NCI-H446 (cell line): ENCODE measurements around the gene CRYGD.
"Not testable (repeated sequence)": the region's sequence is repeated elsewhere in the genome, so short reads cannot be mapped to it uniquely, and the experiment has no call there.

Source experiments
- DNase-seq, 2 experiments: peaks; one replicate each; lab custom pipeline; 2025; lab: John Stamatoyannopoulos, UW

Gene CRYGD

DNA sequence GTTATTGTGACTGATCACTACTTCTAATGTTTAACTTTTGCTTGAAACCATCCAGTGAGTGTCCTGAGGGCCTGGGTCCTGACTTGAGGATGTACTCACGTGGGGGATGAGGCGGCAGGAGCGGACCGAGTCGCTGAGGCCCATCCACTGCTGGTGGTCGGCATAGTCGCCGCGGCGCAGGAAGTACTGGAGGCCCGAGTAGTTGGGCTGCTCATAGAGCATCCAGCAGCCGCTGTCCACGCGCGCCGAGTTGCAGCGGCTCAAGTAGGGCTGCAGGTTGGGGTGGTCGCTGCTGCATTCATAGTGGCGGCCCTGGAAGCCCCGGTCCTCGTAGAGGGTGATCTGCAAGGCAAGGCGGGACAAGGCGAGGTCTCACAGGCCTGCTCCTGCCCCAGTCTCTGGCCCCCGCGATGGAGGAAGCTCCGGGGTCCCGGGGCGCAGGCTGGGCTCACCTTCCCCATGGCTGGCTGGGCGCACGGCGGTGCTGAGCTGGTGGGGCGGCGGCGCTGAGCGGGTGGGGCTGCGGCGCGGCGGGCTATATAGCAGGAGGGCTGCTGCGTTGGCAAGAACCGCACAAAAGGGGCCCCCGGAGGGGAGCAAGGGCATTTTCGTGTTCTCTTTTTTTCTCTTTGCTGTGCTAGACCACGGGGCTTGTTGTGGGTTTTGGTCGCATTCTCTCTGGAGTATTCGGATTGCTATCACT lies at the start of gene CRYGD:
TSS of gene CRYGD (minus strand) at position 512 of the 703 bp plus-strand sequence. CDS start at position 461, 51 bp downstream.
- DNase-seq, result not testable (repeated sequence)

DNA sequence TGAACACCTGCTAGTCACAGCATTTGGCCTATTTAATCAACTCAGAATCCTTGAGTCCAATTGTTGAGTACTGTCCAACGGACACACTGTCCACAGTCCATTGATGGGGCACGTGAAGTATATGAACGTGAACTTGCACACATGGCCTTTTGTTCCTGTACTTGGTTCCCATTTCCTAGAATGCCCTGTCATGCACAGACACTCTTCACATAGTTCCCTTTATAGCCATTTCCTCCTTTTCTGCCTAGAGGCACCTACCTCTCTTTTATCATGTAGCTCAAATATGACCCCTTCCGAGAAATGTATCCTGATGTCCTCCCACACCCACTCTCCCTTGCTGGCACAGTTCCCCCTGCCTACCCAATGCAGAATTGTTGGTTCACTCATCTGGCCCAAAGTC lies 47.8 kb upstream of the CRYGD start:
- no peak for DNase-seq

DNA sequence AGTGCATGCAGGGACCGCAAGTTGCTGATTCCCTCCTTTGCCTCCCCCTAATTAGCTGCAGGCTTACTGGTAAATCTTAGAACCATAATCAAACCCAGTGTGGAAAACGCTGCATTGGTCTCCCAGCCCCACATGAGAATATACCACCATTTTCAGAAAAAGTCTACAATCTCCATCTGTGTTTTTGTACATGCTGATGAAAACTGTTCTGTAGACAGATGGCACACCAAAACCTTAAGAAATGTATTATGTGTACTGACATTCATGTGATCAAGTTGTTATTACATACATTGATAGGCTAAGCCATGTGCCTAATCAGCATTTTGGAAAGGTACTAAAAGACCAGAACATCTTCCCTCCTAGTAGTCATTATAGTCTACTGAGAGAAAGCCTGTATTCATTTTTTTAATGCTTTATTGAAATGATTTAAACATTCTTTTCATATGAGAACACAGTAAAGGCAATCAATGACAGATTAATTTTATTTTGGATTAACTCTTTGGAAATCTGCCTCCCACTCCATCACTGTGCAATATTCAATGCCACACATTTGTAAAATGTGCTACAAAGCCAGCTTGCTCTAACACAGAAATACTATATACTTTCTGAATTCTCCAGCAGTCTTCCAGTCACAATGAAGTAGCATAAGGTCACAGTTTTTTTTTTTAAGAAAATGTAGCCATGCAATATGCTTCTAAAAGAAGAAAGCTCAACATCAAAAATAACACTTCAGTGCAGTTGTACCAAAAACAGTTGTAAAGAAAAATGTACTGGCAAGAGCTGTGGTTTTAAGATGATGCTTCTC lies 40.8 kb upstream of the CRYGD start:
- DNase-seq, result no peak

GRCh38 chr2:208163489-208163888 lies 39.2 kb upstream of the CRYGD start, which contains the start of gene CRYGA:
CRYGA (minus strand) TSS chr2:208163589; CDS start chr2:208163556, 33 bp downstream.
- no peak for DNase-seq

DNA sequence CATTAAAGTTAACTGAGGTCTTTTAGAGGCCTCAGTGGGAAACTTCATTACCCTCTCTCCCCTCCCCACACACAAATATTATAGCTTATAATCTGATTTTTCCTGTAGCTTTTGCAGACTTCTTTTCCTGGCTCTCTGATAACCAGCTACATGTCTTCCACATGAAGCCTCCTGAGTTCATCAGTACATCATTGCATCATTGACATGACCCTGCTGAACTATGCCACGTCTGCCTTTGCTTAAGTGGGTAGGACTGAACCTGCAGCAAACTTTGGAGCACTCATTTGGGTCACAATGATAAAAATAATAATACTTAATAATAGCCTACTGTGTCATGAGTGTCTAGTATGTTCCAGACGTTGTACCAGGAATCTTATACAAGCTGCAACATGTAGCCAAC lies 32.1 kb upstream of the CRYGD start:
- no peak for DNase-seq

- DNase-seq, result no peak
Measured at GRCh38 chr2:208153156-208153555, 28.8 kb upstream of the CRYGD start.

DNA sequence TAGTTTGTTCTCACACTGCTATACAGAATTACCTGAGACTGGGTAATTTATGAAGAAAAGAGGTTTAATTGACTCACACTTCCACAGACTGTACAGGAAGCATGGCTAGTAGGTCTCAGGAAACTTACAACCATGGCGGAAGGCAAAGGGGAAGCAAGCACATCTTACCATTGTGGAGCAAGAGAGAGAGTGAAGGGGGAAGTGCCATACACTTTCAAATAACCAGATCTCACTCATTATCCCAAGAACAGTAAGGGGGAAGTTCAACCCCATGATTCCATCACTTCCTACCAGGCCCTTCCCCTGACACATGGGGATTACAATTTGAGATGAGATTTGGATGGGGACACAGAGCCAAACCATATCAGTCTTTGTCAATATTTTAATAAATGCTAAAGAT lies 26.6 kb upstream of the CRYGD start:
- no peak for DNase-seq

GRCh38 chr2:208150094-208150493 lies 25.8 kb upstream of the CRYGD start:
- DNase-seq, result no peak

GRCh38 chr2:208148803-208149202 lies 24.5 kb upstream of the CRYGD start:
- no peak for DNase-seq

DNA sequence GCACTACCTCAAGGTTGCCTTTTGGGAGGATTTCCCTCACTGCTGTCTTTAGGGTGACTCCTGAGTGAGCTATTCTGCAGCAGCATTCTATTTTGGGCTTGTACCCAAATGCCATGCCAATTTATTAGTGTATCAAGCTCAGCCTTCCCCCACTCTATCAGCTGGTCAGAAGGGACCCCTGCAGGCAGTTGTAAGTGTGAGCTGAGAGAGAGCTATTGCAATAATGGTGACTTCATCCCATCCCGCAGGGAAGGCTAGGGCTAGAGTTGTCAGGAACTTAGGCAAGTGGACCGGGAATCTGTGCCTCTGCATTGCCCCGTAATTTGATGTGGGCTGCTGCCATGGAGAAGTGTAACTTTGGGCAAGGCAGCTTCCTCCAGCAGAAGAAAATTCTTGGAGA lies 23.4 kb upstream of the CRYGD start:
- DNase-seq, result no peak

GRCh38 chr2:208147008-208147407 lies 22.7 kb upstream of the CRYGD start:
- DNase-seq, result no peak

GRCh38 chr2:208146006-208146405 lies 21.7 kb upstream of the CRYGD start, which contains the start of gene CRYGB:
CRYGB (minus strand) TSS chr2:208146158; CDS start chr2:208146120, 38 bp downstream.
- DNase-seq, result no peak

- DNase-seq, result no peak
Measured at GRCh38 chr2:208142925-208143799, 18.8 kb upstream of the CRYGD start.

DNA sequence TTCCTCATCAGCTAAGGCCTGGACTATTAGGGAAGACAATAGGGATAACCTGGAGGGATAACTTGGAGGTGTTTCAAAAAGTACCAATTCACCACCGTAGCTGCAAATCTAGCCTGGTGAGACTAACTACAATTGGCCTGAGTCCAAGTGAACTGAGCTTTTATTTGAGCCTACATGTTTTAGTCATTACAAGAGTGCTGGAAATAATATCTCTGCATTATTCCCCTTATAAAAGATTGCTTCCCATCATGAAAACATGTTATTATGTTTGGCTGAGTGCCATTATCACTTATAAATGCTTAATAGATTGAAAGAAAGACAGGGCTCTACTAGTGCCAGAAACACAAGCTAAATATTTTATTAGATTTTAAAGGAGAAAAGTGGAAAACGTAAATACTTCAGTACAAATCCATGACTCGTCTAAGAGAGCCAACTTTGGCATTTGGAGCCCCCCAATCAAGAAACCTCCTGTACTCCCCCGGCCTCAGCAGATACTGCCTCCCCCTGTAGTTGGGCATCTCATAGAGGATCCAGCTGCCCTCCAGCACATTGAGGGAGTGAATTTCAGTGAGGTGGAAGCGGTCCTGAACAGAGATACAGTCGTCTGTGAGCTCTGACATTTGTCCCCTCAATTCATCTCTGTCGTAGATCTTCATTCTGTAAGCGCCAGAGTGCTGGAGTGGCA lies 18.1 kb upstream of the CRYGD start:
- DNase-seq, result peak; percentile 12 to 27

- DNase-seq, result no peak
Measured at GRCh38 chr2:208139447-208139846, 15.1 kb upstream of the CRYGD start.

DNA sequence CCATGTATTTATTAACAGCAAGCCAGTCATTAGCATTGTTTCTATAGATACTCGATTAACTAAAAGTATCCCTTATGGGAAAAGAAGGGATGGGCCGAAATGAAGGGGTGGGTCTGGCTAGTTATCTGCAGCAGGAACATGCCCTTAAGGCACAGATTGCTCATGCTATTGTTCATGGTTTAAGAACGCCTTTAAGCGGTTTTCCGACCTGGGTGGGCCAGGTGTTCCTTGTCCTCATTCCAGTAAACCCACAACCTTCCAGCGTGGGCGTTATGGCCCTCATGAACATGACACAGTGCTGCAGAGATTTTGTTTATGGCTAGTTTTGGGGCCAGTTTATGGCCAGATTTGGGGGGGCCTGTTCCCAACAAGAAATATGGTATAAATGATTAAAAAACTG lies 14.0 kb upstream of the CRYGD start:
- DNase-seq, result not testable (repeated sequence)

DNA sequence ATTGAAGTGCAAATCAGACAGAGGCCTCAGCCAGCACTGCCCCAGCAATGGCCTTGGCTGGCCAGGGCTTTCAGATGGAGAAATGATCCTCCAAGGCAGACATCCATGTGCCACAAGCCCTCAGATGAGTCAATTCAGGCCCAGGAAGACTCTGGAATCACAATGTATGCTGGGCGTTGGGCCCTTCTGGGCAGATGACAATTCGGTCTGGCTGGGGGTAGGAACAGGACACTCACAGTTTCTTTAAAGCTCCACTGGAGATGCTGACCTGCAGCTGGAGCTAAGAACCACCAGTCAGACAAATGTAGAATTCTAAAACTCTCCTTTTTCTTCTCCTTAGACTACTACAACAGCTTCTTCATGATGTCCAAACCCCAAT lies 12.4 kb upstream of the CRYGD start:
- DNase-seq, result no peak

DNA sequence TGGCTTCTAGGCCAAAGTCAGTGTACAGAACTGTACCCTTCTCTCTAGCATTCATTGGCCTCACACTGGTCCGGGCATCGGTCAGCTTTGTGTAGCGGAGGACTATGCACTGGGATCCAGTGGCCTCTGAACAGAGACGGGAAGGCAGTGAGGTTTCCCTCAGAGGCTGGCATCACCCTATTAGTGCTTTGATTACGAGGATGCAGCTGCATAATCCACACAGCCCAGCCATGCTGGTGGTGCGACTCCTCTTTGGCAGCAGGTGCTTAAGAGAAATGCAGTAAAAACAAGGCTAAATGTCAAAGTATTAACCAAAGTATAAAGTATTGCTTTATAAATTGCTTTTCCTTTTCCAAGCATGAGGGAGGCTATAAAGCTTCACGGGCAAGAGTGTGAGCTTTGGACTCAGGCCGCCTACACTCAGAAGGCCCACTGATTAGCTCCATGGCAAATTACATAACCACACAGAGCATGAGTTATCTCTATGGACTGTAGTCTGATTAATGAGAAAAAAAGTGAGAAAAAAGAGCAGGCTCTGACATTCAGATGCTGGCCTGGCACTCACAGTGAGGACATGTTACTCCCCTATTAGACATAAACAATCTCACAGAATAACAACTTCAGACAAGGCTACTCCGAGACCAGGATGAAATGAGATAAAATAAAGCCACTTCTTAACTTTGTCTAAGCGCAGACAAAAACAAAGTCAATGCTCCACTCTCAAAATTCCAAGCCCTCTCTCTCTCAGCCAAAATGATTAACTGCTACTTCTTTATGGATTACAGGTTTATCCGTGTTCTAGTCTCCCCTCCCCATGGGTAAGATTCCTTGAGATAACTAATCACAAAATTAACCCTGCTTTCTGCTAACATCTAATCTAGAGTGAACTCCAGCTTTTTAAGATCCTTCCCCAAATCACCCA lies 11.7 kb upstream of the CRYGD start:
- DNase-seq, result no peak

GRCh38 chr2:208134928-208135586 lies 10.7 kb upstream of the CRYGD start:
- no peak for DNase-seq

DNA sequence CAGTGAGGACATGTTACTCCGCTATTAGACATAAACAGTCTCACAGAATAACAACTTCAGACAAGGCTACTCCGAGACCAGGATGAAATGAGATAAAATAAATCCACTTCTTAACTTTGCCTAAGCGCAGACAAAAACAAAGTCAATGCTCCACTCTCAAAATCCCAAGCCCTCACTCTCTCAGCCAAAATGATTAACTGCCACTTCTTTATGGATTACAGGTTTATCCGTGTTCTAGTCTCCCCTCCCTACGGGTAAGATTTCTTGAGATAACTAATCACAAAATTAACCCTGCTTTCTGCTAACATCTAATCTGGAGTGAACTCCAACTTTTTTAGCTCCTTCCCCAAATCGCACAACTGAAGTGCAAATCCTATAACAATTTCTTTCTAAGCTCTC lies 6.4 kb upstream of the CRYGD start:
- no peak for DNase-seq
